ENCODE results near the gene TRIM2.

DNA sequence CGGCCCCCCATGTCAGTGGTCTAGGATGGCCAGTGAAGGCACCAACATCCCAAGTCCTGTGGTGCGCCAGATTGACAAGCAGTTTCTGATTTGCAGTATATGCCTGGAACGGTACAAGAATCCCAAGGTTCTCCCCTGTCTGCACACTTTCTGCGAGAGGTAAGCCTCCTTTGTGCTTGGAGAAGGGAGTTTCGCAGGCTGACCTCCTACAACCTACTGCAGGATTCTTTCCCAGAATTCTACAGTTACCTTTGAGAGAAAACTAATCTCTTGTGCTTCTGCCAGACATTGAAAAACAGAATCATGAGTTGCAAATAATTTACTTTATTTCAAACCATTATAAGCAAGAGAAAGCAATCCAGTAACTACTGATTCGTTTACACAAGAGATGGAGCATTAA is 66.1 kb downstream of the TRIM2 start:
- TF ChIP-seq, protein P1, sequence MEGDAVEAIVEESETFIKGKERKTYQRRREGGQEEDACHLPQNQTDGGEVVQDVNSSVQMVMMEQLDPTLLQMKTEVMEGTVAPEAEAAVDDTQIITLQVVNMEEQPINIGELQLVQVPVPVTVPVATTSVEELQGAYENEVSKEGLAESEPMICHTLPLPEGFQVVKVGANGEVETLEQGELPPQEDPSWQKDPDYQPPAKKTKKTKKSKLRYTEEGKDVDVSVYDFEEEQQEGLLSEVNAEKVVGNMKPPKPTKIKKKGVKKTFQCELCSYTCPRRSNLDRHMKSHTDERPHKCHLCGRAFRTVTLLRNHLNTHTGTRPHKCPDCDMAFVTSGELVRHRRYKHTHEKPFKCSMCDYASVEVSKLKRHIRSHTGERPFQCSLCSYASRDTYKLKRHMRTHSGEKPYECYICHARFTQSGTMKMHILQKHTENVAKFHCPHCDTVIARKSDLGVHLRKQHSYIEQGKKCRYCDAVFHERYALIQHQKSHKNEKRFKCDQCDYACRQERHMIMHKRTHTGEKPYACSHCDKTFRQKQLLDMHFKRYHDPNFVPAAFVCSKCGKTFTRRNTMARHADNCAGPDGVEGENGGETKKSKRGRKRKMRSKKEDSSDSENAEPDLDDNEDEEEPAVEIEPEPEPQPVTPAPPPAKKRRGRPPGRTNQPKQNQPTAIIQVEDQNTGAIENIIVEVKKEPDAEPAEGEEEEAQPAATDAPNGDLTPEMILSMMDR (IDR thresholded peaks at IDR 0.05; ENCODE audit: low read length): no peak
- no peak for TF ChIP-seq EZH2 (optimal IDR thresholded peaks at IDR 0.05; ENCODE audit: low read depth, low read length)
